OCI-M1 (cell line): Measurements from ENCODE around the gene ITPR3.
A peak's percentile ranks its signal among the peaks of the same experiment; 100 is the strongest.
"Not testable (repeated sequence)": the region's sequence is repeated elsewhere in the genome, so short reads cannot be mapped to it uniquely, and the experiment has no call there.

Source experiments
- DNase-seq: peaks from one replicate; lab custom pipeline; 2025; lab: John Stamatoyannopoulos, UW

Gene ITPR3

GRCh38 chr6:33613795-33614168 lies 7.3 kb upstream of the ITPR3 start:
- no peak for DNase-seq

DNA sequence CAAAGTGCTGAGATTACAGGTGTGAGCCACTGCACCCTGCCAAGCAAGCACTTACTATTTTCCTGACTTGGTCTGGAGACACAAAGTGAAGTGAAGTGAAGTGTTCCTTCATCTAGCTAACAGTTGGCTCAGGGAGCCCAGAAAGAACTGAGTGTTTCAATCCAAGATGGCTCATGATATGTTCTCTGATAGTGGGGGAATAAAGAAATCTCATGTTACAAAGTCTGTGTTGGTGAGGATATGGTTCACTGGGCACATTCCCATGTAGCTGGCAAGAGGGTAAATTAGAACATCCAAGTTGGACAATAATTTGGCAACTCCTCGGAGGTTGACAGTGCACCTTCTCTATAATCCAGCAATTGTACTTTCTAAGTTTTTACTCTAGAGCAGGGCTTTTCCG lies 5.0 kb upstream of the ITPR3 start:
- no peak for DNase-seq

DNA sequence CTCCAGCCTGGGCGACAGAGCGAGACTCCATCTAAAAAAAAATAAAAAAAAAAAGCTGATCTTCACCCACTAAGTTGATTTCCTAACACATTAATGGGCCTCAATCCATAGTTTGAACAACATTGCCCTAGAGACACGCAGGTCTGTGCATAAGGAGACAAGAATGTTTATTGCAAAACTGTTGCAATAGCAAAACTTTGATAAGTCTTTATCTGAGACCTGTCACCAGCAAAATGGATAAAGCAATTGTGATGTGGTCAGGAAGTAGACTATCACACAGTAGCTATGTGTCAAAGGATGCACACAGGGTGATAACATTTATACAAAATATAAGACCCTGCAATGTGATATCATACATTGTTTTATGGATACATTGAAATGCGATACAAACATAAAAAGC lies 4.2 kb upstream of the ITPR3 start:
- peak; percentile 69 for DNase-seq

DNA sequence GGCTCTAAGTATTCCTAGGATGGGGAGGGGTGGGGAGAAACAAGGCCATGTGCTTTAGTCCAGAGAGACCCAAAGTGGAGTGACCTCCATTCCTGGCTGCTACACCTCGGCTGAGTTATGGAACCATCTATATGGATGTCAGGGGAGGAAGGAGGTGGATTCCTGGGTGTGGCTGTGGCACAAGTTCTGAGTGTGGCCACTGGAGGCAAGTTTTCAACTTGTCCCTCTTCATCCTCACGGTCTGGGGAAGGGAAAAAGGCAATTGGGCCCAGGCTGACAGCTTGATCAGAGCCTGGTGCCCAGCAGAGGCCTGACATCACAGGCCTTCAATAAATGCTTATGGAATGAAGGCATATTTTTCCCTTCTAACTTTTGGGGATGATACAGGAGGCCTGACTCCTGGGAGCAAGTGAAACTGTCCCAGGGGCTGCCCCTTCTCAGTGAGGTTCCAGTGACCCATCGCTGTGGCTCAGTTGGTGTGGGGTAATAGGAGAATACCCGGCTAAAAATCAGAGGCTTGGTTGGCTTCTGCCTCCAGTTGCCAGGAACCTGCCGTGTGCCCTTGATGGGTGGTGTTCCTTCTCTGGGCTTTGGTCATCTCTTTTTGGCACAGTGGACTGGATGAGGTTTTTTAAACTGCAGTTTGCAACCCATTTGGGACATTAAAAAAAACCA lies 1.8 kb upstream of the ITPR3 start:
- DNase-seq: no peak

DNA sequence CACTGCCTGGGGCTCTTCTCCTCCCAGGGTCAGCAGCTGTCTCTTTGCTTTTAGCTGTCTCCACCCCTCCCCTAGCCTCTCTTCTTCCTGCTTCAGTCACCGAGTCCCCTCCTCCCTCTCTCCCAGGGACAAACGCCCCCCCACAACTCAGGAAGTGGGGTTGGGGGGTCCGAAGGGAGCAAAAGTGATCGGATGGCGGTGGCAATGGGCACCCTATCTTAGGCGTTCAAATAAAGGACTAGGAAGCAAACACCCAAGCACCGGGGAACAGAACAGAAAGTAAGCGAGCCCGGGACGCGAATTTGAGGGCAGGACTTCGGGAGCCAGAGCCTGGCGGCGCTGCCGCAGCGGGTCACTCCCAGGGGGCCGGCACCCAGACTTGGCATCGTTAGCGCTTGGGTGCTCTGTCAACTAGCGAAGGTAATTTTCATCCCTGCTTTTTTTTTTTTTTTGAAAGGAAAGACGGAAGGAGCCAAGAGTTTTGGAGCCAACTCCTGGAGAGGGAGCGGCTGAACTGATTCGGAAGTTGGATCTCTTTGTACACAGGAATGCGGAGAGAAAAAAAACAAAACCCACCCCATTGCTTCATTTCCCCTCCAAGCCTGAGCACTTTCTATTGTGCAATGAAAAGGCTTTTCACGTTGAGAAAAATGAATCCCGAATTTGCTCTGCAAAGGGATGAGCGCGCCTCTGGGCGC lies 815 bp upstream of the ITPR3 start:
- DNase-seq: peak; percentile 31

DNA sequence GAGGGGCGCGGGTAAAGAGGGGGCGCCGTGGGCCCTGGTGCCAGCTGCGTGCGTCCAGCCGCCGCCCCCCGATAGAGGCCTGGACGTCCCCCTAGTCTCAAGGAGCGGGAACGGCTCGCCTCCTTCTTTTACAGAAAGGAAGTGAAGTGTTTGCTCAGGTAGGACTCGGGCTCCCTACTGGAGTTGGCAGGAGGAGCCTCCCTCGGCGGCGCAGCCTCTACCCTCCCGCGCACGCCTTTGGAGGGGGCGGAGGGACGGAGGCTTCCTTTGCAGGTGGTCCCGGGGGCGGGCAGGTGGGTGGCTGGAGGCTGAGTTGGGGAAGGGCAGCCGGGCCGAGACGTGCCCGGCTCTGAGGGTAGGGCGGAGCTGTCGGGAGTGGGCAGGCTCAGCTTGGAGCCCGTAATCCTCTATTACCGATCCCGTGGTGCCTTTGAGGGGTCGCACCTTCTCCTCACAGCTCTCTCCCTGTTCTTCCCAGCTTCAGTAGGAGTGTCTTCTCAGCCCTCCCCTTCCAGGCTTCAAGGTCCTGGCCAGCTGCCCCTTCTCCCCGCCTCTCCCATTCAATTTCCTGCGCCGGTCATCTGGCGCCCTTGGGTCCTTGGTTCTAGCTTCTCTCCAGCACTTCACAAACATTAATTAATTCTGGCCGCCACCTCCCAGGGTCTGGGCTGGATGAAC lies 728 bp downstream of the ITPR3 start:
- no peak for DNase-seq

GRCh38 chr6:33622456-33623431 lies 1.6 kb downstream of the ITPR3 start:
- DNase-seq: no peak

DNA sequence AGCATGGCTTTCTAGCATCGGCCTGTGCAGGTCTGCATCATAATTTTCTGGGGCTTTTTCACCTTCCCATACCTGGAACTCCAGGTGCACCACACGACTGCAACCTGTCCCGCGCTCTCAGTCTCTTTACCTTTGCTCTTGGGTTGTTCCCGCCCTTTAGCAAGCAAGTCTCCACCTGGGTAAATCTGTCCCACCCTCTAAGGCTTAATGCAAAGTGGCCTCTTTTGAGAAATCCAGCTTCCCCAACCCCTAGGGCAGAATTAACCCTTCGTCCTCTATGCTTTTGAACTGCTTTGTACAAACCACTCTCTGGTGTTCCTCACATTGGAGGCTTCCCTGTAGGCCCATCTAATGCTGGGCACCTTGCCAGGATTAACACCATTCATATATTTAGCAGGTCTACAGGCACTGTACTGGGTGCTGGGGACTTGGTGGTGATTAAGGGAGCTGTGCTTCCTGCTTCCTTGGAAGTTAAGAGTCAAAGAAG lies 2.8 kb downstream of the ITPR3 start:
- no peak for DNase-seq

- DNase-seq: no peak
Measured at GRCh38 chr6:33624856-33625255, 3.7 kb downstream of the ITPR3 start.

- DNase-seq: no peak
Measured at GRCh38 chr6:33627876-33628275, 6.8 kb downstream of the ITPR3 start.

DNA sequence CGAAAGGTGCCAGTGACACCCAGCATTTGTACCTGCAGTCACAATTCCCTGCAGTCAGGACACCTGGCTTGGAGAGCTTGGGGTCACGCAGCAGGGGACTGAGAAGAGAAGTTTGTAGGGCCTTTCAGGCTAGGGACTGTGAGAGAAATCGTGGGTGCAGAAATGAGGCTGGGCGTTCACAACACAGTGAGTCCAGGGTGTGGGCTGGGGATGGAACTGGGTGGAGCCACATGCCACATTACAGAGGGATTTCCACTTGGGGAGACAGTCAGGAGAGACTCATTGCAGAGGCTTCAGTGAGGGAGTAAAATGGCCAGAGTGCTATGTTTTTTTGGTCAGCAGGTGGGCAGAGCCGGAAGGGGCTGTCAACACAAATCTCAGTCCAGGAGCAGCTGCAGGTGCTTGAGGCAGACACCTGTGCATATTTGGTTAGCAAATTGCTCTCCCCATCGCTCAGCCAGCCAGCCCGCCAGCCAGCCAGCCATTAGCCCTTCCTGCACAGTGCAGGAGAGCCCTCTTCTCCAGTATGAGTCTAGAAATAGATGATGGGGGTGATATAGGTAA lies 7.4 kb downstream of the ITPR3 start:
- DNase-seq: no peak

DNA sequence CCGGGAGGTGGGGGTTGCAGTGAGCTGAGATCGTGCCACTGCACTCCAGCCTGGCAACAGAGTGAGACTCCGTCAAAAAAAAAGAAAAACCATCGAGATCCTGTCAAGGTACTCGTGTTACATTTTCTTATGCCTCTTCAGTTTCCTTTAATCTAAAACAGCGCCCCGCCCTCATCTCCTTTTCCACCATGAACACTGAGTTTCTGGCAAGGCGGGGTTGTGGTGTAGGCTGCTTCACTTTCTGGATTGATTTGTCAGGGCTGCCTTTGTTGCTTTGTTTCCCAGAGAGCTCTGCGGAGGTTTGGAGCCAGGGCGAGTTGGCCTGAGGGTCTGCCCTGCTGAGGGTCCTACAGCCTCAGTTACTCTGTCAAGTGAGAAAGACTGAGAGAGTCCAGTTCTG lies 8.9 kb downstream of the ITPR3 start:
- DNase-seq: no peak

DNA sequence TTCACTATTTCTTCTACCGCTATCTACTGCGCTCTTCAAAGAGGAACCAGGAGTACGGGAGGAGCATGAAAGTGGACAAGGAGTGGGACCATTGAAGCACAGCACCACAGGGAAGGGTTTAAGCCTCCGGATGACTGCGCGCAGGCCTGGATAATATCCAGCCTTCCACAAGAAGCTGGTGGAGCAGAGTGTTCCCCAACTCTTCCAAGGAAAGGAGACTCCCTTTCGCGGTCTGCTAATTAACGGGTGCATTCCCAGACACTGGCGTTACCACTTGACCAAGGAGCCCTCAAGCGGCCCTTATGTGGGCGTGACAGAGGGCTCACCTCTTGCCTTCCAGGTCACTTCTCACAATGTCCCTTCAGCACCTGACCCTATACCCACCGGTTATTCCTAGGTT lies 10.4 kb downstream of the ITPR3 start:
- DNase-seq: not testable (repeated sequence)

DNA sequence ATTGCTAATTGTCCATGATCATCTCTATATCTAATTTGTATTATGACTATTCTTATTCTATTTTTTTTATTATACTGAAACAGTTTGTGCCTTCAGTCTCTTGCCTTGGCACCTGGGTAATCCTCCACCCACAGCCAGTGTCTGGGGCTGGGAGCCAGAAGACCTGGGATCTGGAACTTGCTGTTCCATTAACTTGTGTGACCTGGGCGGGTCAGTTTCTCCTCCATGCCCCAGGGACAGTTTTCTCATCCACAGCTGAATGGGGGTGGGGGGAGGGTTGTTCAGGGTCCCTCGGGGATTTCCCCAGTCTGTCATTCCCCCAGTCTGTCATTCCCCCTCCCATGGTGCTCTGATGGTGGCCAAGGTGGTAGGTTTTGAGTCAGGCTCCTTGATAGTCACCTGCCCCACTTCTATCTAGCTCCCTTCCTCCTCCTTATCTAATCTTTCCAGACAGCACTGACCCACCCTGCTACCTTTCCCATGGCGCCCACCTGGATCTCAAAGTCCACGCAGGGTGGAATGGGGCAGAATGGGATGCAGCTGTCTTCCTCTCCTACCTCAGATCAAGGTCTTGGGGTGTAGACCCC lies 10.9 kb downstream of the ITPR3 start:
- DNase-seq: no peak

GRCh38 chr6:33632558-33633039 lies 11.5 kb downstream of the ITPR3 start:
- DNase-seq: peak; percentile 63

DNA sequence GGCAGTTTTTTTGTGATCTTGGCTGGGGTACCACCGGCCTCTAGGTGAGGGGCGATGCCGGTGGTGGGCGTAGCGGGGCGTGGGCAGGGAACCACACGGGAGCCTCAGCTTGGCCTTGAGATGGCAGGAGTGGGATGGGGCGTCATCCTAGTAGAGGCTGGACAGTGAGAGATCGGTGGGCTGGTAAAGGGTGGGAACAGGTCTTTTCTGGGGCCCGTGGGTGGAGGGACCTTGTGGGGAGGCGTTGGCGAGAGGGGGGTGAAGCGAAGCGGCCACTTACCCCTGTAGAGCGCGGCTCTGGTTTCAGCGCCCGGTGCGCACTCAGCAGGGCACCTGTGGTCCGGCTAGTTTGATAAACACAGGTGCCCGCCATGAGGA lies 12.0 kb downstream of the ITPR3 start:
- DNase-seq: no peak

GRCh38 chr6:33633462-33634158 lies 12.5 kb downstream of the ITPR3 start:
- peak; percentile 52 for DNase-seq

DNA sequence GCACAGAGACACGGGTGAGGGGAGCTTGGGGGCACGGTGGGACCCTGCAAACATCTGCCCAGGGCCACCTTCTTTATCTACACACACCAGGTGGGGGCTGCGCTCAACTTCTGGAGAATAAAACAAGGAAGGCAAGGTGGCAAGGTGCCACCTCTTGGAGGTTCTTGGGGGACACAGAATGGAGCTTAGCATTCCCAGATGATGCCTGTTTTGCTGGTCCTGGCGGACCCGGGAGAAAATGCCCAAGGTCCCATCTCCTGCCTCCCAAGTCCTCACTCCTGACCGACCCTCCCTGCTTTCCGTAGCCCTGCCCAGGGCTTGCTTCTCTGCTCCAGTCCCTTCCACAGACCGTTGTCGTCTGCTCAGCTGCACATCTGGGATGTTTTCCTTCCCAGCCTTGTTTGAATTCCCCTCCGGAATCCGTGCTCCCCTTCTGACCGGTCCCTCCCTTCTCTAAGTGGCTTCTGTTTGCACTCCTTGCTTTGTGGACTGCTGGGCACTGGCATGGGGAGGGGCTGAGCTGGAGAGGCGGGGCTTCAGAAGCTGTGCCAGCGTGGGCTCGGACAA lies 13.1 kb downstream of the ITPR3 start:
- DNase-seq: no peak

GRCh38 chr6:33634946-33635345 lies 13.8 kb downstream of the ITPR3 start:
- DNase-seq: no peak

DNA sequence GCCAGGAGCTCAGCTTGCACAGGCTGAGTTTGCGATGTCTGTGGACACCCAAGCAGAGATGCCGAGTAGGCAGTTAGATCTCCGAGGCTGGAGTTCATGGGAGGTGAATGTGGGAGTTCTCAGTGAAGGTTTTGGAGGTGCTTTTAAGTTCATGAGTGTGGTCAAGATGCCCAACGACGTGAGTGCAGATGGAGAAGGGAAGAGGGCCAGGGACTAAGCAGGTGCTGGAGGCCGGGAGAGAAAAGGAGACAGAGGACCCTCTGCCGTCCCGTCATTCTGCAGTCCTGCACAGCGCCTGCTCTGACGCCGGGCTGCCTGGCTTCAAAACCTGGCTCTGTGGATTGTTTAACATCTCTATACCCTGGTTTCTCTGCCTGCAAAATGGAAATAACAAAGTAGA lies 15.5 kb downstream of the ITPR3 start:
- no peak for DNase-seq
